LNCaP clone FGC (cell line): ENCODE measurements around the gene ARX.

ENCODE experiments used
- DNase-seq: peaks from one replicate; pipeline ENCODE4 v3.0.0-alpha.2; 2011; ENCODE audit warnings: low read depth
- H3K4me3 ChIP-seq: 2 replicates; pipeline ENCODE4 v1.5.1; 2011; ENCODE audit warnings: mild to moderate bottlenecking, low read depth, low read length, control low read depth
- CTCF ChIP-seq: IDR thresholded peaks from 2 replicates; pipeline ENCODE4 v1.5.1; 2012; ENCODE audit warnings: mild to moderate bottlenecking; ENCODE audit not compliant: control insufficient read depth, insufficient read depth; ENCODE audit errors: extremely low read depth

The ARX gene

DNA sequence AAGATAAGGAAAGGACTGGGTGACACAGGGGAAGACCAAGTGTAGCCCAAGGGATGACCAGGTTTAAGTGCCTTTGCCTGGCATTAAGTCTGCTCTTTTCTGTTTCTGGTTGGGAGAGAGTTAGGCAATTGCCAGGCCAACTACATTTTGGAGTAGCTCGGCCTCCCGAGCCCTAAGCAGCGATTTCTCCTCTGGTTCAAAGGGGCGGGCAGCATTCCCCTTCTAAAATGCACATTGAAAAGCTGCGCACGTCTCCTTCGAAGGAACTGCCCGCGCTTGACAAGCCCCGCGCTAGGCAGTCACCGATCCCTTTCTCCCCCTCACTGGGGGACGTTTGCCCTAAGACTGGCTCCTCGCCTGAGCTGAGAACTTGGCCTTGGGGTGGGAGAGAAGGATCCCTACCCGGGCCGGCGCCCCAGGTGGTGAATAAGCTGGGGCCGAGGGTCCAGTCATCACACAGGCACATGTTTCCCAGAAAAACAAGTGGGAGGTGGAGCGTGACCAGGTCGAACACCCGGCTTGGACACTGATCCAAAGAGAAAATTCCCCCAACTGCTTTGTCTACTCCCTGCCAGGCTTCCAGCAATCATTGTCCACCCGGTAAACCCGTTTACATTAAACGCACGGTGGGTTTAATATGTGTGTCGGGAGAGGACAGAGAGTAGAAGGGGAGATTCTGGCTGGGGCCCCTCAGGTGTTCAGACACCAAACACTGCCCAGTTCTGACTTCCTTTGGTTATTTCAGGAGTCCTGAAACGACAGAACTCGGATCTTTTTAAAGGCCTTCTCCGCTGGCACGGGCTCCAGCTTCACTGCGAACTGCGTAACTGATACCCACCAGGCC lies 4.0 kb downstream of the ARX start:
- no peak for TF ChIP-seq CTCF
- H3K4me3 ChIP-seq = no peak overlapping the region
- DNase-seq = no peak

DNA sequence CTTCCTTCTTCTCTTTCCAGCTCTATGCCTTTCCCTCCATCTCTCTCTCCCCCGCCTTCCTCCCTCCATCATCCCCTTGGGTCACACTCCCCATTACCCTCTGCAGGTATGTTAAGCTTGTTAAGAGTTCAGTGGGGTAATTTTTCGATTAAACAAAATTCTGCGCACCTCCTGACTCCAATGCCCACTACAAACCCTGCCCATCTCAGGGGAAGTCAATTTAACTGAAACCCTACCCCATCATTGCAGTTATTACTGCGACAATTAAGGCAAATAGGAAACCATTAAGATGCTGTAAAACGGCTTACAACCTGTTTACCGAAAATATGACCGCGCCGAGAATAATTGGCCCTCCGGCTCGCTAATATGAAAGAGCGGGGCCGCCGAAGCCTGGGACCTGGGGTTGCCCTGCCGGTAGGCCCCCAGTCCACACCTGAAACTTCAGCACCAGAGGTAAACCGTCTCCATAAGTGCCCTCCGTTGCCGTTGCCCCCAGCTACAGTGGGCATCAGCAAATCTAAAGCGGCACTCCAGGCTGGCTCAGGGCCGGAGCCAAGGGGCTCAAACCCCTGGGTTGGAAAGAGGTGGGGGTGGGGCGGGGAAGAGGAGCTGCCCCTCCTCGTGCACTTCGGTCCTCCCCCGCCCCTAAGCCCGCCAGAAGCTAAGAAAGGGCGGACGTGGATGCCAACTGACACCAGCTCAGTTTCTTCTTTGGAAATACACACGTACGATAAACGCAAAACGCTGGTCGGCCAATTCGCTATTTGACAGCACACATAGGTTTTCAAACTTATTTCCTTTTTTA lies 4.8 kb downstream of the ARX start:
- TF ChIP-seq CTCF = no peak
- DNase-seq = no peak
- H3K4me3 ChIP-seq = no peak overlapping the region

- no peak for DNase-seq
- TF ChIP-seq CTCF = no peak
- H3K4me3 ChIP-seq = no peak overlapping the region
Measured at GRCh38 chrX:25009407-25009806, 6.4 kb downstream of the ARX start.

- no peak for DNase-seq
- no peak overlapping the region for H3K4me3 ChIP-seq
- no peak for TF ChIP-seq CTCF
Measured at GRCh38 chrX:25007059-25008053, 8.4 kb downstream of the ARX start.

DNA sequence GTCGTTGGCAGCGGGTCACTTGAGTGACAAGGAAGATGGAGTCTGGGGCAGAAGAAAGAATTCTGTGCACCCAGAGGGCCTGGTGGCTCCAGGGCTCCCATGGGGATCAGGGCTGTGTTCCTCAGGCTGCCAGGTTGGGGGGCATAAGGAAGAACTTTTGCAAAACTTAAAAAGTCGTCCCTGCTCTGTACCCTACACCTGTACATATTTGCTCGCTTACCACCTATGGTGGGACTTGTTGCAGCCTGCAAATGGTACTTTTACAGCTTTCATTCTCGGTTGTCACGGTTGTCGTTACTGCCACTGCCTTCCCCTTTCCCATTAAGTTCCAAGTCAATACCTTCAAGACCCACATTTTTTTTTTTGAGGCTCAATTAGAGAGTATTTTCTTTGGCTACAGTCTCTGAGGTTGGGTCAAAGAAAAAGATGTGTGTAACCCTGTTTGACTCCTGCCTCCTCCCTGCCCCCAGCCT lies 9.1 kb downstream of the ARX start:
- H3K4me3 ChIP-seq = no peak overlapping the region
- TF ChIP-seq CTCF = no peak
- DNase-seq = no peak

DNA sequence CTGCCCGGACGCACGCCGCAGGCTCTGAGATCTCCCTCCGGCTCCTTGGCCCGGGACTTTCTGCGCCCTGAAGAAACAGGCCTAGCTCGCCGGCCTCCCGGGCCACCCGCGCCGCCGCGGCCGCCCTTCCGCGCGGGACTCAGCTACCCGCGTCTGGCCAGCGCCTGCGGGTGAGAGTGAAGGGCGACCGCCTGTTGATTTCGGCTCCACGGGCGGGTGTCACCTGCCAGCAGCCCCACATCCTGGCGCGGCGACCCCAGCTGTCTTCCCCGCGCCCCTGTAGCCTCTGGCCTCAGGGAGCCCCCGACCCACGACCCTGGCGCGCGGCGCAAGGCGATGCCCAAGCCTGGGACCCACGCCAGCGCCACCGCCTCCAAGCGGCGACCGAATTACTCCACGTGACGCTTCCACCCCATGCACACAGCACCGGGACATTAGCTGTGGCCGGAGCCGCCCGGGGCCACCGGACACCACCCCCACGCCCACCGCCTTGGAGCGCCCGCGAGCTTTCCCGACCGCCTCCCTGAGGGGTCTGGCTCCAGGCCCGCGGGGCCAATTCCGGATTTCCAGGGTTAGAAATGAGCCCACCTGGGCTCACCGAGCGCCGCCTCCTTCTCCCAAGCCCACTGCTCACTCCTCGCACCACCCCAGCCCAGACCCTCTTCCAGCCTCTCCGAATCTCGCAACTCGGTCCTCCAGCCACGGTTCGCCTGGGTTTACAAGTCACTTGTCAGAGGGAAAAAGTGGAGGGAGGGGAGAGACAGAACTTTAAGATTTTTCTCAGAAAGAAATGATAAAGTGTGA lies 10.2 kb downstream of the ARX start:
- no peak for DNase-seq
- no peak for TF ChIP-seq CTCF
- no peak overlapping the region for H3K4me3 ChIP-seq
